GM19455 (cell line): Measurements from ENCODE around the gene COL4A1.

Experiments used
- ATAC-seq: cut with Tn5 transposase; IDR thresholded peaks from one replicate; pipeline ENCODE4 v1.9.1; 2021; ENCODE audit not compliant: unreplicated experiment

The COL4A1 gene

GRCh38 chr13:110341445-110342244, 34.7 kb upstream of the COL4A1 start:
- ATAC-seq = no peak

GRCh38 chr13:110340812-110341444, 34.0 kb upstream of the COL4A1 start:
- ATAC-seq = no peak

GRCh38 chr13:110339975-110340550, 33.1 kb upstream of the COL4A1 start:
- no peak for ATAC-seq

- no peak for ATAC-seq
Measured at GRCh38 chr13:110339263-110339662, 32.3 kb upstream of the COL4A1 start.

DNA sequence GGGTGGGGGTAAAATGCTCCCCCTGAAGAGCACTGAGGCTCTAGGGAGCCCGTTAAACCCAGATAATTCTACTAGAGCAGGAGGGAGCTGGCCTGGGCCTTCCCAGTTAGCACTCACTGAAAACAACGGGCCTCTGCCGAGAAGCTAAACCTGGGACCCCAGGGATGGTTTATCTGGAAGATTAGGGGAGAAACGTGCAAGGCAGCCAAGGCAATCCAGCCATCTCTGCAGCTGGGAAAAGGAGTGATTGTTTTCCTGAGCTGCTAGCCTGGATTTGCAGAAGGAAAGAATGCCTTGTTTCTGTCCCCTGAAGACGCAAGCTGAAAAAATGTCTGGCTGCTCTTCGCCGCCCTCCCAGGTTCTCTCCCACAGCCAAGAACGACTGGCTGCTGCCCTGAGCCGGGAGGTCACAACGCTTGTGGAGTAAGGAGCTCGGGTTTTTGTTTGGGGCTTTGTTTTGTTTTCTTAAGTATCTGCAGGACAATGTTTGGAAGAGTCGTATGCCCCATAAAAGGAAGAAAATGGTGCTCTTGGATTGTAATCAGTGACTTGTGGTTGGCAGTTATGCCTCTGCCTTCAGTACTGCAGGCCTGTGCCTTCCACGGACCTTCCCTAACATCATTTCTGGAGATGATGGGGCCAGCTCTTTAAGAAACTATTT, 31.6 kb upstream of the COL4A1 start:
- no peak for ATAC-seq

GRCh38 chr13:110337247-110337646, 30.3 kb upstream of the COL4A1 start:
- ATAC-seq = no peak

- no peak for ATAC-seq
Measured at GRCh38 chr13:110336681-110337080, 29.7 kb upstream of the COL4A1 start.

DNA sequence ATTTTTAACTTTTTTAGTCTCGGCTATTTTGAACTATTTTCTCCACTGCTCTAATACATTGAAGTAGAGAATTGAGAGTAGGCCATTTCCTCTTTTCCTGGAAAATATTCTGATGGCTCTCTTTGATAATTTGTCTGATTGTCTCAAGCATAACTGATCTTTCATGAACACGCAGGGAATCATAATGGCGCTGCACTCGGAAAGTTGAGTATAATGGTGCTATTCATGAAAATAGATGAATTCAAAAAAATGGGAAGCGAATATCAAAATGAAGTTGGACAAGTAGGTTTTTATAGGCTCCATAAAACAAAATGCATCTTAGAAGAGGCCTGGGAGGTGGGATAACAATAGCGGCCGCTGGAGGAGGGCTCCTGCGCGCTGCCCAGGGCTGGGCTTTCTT, 29.2 kb upstream of the COL4A1 start:
- ATAC-seq = no peak

DNA sequence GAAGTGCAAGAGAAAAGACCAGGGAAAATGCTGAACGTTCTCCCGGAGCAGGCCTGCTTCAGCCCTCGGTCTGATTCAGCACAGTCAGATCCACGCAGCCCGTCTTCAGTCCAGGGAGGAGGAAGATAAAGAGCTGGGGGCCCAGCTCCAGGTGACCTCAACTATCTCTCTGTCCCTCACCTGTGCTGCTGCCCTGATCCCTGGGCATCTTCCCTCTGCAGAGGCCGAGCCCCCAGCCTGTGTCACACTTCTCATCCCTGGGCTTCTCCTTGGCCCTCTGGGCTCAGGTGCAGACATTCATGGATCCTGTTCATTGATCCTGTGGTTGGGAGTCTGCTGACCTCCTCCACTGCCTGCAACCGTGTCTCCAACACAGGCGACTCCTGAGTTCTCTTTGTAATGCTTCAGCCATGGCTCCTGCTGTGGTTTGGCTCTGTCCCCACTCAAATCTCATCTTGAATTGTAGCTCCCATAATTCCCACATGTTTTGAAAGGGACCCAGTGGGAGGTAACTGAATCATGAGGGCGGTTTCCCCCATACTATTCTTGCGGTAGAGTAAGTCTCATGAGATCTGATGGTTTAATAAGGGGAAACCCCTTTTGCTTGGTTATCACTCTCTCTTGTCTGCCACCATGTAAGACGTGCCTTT, 28.0 kb upstream of the COL4A1 start:
- ATAC-seq = no peak

DNA sequence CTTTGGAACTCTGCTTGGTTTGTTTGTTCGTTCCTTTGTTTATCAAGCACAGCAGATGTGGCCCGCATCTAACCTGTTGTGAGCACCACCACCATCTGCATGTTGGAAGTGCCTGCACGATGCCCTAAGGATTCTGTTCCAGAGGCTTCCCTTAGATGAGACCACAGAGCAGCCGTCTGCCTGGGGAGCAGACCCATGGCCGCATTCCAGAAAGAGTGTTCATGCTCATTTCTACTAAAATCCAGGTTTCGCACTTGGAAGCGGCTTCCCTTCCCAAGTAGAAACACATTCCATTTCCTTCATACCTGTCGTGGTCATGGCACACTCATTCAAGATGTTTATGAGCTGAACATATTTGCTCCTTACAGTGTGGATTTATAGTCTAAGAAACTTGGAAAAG, 27.3 kb upstream of the COL4A1 start:
- ATAC-seq = no peak

DNA sequence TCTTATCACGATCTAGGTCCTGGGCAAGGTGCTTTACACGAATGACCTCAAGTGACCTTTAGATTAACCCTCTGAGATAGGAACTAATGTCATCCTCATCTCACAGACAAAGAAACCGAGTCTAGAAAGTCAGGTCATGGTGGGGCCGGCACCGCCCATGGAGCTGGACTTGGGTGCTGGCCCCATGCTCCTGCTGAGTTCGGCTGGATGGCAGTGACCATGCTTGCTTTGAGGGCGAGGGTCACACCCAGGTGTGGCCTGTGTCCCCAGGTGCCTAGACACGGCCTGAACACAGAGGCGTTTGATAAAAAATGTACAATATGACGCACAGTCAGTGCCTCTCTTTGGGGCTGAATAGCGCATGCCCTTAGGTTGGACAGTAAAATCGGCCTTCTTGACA, 26.9 kb upstream of the COL4A1 start:
- no peak for ATAC-seq

GRCh38 chr13:110332750-110333149, 25.8 kb upstream of the COL4A1 start:
- ATAC-seq = no peak

- no peak for ATAC-seq
Measured at GRCh38 chr13:110331362-110331761, 24.4 kb upstream of the COL4A1 start.

DNA sequence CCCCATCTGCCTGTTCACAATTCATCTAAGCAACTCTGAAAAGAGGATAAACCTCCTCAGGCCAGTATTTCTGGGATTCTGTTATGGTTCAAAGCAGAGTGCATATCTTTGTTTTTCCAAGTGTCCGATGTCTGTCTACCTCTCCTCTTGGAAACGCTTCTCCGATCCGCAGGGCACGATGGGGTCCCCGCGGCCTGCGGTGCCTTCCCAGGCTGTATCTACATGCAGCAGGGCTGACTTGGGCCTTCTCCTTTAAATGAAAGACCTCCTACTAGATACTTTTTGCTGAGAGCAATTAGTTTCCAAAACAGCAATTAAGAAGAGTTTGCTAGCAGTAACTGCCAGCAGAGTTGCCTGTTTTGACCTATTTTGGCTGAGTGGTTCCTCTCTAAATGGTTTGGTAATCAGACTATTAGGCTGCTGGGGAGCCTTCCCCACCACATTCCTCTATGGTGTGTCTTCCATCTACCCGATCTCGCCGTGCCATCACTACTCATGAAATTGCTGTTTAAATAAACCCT, 23.6 kb upstream of the COL4A1 start:
- no peak for ATAC-seq

DNA sequence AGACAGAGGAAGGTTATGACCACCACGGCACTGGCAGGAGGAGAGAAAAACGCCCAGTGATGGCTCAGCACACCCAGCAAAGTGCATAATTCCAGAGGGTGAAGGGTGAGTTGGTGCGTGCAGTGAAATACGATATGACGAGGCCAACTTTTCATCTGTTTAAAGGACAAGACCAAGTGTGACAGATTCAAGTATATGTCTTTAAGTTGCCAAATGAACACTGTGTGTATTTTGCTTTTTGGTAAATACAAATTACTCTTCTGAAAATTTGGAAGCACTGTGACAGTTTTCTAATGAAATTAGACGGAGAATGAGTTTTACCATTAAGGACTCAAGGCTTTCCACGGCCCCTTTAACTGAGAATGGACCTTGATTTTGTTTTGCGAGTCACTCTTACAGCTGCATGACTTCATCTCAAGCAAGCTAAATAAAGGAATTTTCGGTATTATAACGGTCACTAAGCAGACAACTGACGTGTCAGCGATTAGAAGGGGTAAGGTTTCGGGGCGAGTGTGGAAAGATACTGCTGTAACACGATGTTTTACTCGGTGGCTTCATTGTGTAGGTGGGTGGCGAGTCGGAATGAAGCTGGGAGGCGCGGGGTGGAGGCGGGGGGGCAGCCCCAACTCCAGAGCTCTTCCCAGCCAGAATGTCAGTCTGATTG, 23.0 kb upstream of the COL4A1 start:
- no peak for ATAC-seq

- ATAC-seq = no peak
Measured at GRCh38 chr13:110329258-110329657, 22.3 kb upstream of the COL4A1 start.

DNA sequence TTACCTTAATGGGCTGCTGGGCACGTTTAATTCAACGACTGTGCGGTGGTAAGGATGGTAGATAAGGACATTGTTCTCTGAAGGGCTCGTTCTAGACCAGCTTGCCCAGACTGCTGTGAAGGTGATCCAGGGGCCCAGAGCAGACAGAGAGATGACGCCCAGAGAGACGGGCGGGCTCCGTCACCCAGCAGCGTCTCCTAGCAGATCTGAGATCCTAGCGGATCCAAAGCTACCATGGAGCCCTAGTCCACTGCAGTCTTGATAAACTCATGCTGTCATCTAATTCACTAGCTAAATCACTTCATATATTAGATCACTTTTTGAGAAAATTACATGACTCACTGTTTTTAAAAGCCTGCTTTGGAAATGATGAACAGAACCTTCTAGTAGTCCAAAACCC, 21.6 kb upstream of the COL4A1 start:
- ATAC-seq = no peak

DNA sequence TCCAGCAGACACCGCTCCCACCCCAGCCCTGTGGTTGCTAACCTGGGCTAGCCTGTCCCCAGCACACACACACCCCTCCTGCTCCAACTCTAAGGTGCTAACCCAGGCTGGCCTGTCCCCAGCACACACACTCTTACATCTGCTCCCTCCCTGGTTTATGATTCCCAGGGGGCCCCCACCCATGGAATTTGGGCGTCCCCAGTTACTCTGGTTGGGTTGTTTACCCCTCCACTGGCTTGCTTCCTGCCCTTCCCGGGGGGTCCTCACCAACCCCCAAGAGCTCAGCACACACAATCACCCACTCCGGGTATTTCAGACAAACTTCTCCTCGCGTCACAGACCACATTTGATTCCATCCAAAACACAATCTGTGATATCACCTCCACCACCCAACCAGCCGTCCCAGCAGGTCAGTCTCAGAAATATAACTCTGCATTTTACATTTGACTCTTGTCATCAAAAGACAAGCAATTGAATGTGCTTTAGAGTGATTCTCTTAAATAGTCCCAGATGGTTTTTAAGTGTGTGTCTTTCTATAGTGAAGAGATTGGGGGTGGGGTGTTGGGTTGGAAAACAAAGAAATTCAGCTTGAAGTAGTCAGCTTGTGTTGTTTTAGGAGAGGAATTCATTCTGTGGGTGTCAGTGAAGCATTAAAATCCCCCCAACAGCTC, 20.2 kb upstream of the COL4A1 start:
- no peak for ATAC-seq

GRCh38 chr13:110326263-110326904, 19.4 kb upstream of the COL4A1 start:
- no peak for ATAC-seq
